Activated CD8-positive, alpha-beta memory T cell treated with anti-CD3 and anti-CD28 coated beads, Interleukin-2, amount 50 U/mL, for 1 hour (primary cell): ENCODE measurements around the gene CLDN19.

Experiments
- DNase-seq: peaks from one replicate; pipeline ENCODE4 v3.0.0-alpha.2; 2020; ENCODE audit errors: extremely low read depth

The CLDN19 gene

DNA sequence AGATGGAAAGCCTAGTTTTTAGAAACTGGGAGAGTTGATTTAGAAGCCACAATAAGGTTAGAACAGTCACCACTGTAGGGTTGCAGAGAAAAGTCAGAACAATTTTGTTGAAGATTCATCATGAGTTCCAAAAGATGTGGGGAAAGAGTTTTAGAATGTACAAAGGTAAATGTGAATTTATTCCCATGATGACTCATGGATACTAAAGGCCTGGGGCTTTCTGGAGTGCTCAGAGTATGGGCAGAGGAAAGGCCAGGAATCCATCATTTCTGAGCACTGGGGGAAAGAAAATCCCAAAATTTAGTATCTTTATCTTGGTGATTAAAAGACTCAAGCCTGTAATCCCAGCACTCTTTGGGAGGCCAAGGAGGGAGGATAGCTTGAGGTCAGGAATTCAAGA is 40.0 kb downstream of the CLDN19 start:
- DNase-seq, result no peak

GRCh38 chr1:42698081-42698813 is 41.8 kb downstream of the CLDN19 start:
- DNase-seq, result no peak

- DNase-seq, result no peak
Measured at GRCh38 chr1:42692911-42693310, 47.1 kb downstream of the CLDN19 start.

DNA sequence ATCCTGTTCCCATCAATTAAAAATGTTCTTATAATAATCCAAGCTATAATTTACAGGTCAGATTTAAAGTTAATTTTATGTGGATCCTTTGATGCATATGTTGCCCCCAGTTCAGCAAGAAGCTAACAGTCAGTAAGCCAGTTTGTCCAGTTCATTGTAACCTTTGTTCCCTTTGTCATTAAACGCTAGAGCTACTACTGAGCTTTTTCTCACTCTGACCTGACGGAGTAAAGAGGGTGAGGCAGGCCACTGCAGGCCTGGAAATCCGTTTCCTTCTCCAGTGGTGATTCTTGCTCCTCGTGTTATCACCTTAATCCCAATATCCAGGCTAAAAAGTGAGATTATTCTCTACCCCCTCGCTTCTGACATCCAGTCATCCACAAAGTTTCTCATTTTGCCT is 47.6 kb downstream of the CLDN19 start:
- DNase-seq, result no peak

GRCh38 chr1:42691157-42691498 is 48.9 kb downstream of the CLDN19 start:
- DNase-seq, result no peak

DNA sequence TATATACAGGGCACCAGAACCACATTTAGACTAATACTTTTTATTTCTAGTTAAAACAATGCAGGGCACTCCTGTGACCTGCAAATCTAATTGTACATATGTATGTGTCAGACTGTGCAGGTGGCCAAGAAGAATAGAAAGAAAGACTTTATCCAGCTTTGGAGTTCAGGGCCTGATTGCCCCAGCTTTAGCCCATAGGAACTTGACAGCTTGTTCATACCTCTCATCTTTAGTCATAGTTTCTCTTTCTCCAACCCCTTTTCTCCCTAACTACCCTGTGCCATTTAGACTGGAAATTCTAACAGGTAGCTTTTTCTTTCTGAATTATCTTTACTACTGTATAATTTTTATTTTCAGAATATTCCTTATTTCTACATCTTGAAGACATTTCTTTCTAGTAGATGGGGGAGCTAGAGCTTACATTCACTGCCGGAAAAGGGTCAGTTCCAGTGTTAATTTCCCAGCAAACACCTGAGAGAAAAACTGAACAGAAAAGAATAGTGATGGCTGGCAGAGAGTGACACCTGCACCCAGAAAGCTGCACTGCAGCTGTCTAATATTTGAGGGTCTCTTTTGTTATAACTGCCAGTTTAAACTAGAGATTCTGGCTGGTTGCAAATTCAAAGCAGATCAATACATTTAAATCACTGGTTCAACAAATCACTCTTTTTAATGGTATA is 49.4 kb downstream of the CLDN19 start:
- DNase-seq, result no peak

- DNase-seq, result no peak
Measured at GRCh38 chr1:42689912-42690311, 50.1 kb downstream of the CLDN19 start.

DNA sequence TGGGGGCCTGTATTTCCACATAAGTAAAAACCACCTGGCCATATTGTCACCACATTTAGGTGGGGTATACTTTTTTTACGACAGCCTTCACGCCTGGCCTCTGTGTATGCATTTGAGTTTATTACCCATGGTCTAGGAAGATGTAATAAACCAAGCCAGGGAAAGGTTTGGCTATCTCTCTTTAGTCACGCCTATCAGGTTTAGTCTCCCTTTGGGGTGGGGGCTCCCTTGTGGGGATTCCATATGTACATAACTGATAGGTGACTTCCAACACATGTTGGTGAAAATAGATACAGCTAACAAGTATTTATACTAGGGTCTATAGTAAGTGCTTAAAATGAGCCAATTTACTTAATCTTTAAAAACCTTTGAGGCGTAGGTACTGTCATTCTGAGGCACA is 53.6 kb downstream of the CLDN19 start:
- DNase-seq, result no peak

DNA sequence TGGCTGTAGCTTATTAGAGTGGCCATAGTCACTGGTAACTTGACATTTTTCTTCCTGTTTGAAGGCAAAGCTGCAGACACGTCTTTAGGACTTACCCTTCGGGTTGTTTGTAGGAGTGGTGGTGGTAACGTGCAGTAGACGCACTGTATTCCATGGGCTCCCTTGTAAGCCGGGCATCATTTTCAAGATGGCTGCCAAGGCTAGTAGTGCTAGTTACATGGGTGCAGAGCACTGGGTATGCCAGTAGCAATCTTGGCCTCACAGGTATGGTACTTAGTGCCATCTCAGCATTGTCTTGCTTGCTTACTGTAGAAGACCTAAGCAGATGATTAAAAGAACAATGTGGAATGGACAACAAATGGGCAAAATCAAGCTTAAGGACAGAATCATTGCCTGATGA is 55.9 kb downstream of the CLDN19 start:
- no peak for DNase-seq
